ENCODE measurements around the gene SH2D3C.

Gene SH2D3C

DNA sequence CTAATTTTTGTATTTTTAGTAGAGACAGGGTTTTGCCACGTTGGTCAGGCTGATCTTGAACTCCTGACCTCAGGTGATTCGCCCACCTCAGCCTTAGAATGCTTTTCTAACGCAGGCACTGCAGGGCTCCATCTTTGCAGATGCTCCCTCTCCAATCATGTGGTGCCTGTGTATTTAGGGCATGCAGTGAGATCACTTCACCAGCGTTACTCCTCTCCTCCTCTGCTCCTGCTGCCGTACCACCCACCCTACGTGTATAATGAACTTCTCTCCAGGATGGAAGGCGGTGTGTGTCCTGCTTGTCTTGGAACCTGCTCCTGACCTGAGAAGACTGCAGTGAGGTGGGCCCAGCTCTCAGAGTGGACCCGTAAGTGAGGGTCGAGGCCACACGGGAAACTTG, 85.3 kb downstream of the SH2D3C start:
- Mint-ChIP-seq H3K9me3 (no peaks in the 10 kb centered on the region), H3K27ac (no peak overlapping the region)

DNA sequence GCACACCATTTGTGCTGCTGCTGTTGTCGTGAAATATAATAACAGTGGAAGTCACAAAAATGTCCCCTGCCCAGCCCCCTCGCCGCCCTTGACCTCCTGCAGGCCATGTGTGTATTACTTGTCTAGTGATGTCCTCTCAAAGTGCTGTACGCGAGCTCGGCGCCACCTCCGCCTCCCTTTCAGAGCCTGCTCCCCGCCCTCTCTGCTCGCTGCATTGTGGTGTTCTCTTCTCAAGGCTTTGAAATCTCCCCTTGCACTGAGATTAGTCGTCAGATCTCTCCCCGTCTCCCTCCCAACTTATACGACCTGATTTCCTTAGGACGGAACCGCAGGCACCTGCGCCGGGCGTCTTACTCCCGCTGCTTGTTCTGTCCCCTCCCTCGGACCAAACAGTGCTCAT, 86.4 kb downstream of the SH2D3C start:
- no peaks in the 10 kb centered on the region for H3K4me1 Mint-ChIP-seq (ENCODE audit: low read depth)
- no peaks in the 10 kb centered on the region for H3K9me3 Mint-ChIP-seq
- H3K36me3 Mint-ChIP-seq (ENCODE audit: low read depth), result peaks cover 2% of the 10 kb centered on the region
- no peaks in the 10 kb centered on the region for H3K27me3 Mint-ChIP-seq
- DNase-seq, result no peak
- no peak overlapping the region for H3K27ac Mint-ChIP-seq
- H3K4me3 Mint-ChIP-seq, result no peak overlapping the region

More for the DNA sequence above, 85.3 kb downstream of the SH2D3C start:
- no peaks in the 10 kb centered on the region for H3K27me3 Mint-ChIP-seq
- no peak for DNase-seq
- peaks cover 2% of the 10 kb centered on the region for H3K36me3 Mint-ChIP-seq (ENCODE audit: low read depth)
- no peaks in the 10 kb centered on the region for H3K4me1 Mint-ChIP-seq (ENCODE audit: low read depth)
- H3K4me3 Mint-ChIP-seq, result no peak overlapping the region

DNA sequence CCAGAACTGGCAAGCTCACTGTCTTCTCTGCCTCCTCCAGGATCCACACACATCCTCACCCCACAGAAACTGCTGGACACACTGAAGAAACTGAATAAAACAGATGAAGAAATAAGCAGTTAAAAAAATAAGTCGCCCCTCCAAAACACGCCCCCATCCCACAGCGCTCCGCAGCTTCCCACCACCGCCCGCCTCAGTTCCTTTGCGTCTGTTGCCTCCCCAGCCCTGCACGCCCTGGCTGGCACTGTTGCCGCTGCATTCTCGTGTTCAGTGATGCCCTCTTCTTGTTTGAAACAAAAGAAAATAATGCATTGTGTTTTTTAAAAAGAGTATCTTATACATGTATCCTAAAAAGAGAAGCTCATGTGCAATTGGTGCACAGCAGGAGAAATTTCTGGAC, 87.7 kb downstream of the SH2D3C start:
- H3K4me1 Mint-ChIP-seq (ENCODE audit: low read depth), result no peaks in the 10 kb centered on the region
- H3K9me3 Mint-ChIP-seq, result no peaks in the 10 kb centered on the region
- H3K4me3 Mint-ChIP-seq, result no peak overlapping the region
- DNase-seq, result no peak
- no peak overlapping the region for H3K27ac Mint-ChIP-seq
- H3K36me3 Mint-ChIP-seq (ENCODE audit: low read depth), result peaks cover 2% of the 10 kb centered on the region
- no peaks in the 10 kb centered on the region for H3K27me3 Mint-ChIP-seq

DNA sequence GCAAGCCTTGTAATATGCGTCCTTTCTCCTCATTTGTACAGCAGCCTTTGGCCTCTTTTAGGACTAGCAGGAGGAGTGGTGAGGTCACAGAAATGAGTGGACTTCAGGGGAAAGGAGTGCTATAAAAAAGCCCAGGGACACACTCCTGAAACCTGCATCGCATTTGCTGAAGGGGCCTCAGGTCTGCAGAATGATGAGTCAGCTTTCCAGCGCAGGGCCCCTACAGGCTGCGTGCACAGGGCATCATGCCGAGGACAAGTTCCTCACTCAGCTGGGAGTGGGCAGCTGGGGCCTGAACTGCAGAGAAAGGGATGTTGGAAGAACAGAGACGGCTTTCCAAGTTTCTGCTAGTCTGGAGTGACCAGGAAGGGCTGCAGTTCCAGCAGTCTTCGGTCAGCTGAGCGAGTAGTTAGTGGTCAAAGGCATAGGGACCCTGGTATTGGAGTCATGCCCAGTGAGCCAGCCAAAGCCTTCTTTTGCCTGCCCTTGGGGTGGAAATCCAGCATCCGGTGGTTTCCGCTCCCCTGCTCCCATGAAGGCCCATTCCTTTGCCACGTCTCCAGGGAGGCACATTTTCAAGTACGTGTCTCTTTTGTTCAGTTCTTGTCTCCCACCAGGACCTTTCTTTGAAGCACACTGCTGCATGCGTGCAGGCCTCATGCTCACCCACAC, 89.0 kb downstream of the SH2D3C start:
- H3K4me1 Mint-ChIP-seq (ENCODE audit: low read depth), result no peaks in the 10 kb centered on the region
- no peaks in the 10 kb centered on the region for H3K27me3 Mint-ChIP-seq
- peak overlapping the region; percentile 4 for H3K27ac Mint-ChIP-seq
- DNase-seq, result no peak
- no peak overlapping the region for H3K4me3 Mint-ChIP-seq
- H3K36me3 Mint-ChIP-seq (ENCODE audit: low read depth), result peaks cover 2% of the 10 kb centered on the region
- no peaks in the 10 kb centered on the region for H3K9me3 Mint-ChIP-seq

Data from activated T-cell treated with anti-CD3 and anti-CD28 coated beads, Interleukin-2, amount 50 U/mL, for 24 hours (primary cell).